Calu3 (cell line): Measurements from ENCODE around the gene SLC38A1. TPM values are rescaled to one million over a fixed set of nuclear protein-coding genes. Genes with fewer than 3 reads are reported as not detected.

Experiments used
- Bru-seq: library from RNA; stranded (reverse); fragments of 400-500 nt; gene quantifications from one replicate; lab custom pipeline; 2021; lab: Mats Ljungman, UMichigan
- BruChase-seq, 2 experiments: library from RNA; stranded (reverse); fragments of 400-500 nt; gene quantifications; one replicate each; lab custom pipeline; 2021; lab: Mats Ljungman, UMichigan
- BruUV-seq: library from RNA; stranded (reverse); fragments of 400-500 nt; replicated peaks from 2 replicates; lab custom pipeline; 2021; lab: Mats Ljungman, UMichigan
- CTCF ChIA-PET: fragments of 300-600 bp; sonication (Branson Sonifier 250); formaldehyde crosslinking; loops from one replicate; lab custom pipeline; 2022; ENCODE audit warnings: antibody characterized with exemption; lab: Charles Lee
- DNase-seq: peaks from one replicate; pipeline ENCODE4 v3.0.0; 2022
- H3K27ac Mint-ChIP-seq: one replicate; pipeline ENCODE4 v1.8.0; 2022; ENCODE audit warnings: mixed read lengths; ENCODE audit not compliant: unreplicated experiment
- H3K27me3 Mint-ChIP-seq: one replicate; pipeline ENCODE4 v1.8.0; 2022; ENCODE audit warnings: mixed read lengths; ENCODE audit not compliant: unreplicated experiment
- H3K36me3 Mint-ChIP-seq: one replicate; pipeline ENCODE4 v1.8.0; 2022; ENCODE audit warnings: mild to moderate bottlenecking, moderate library complexity, mixed read lengths; ENCODE audit not compliant: insufficient read depth, unreplicated experiment
- H3K4me1 Mint-ChIP-seq: one replicate; pipeline ENCODE4 v1.8.0; 2022; ENCODE audit warnings: mild to moderate bottlenecking, low read depth, mixed read lengths; ENCODE audit not compliant: unreplicated experiment
- H3K4me3 Mint-ChIP-seq: one replicate; pipeline ENCODE4 v1.8.0; 2022; ENCODE audit warnings: mild to moderate bottlenecking, low read depth, moderate library complexity, mixed read lengths; ENCODE audit not compliant: unreplicated experiment
- H3K9me3 Mint-ChIP-seq: one replicate; pipeline ENCODE4 v1.8.0; 2022; ENCODE audit warnings: low read depth, mixed read lengths; ENCODE audit not compliant: unreplicated experiment
- intact Hi-C: fragments of 100-400 bp; cut with micrococcal nuclease; formaldehyde crosslinking; loops from one replicate; pipeline ENCODE4 v1.10.0; 2022; ENCODE audit not compliant: unreplicated experiment
- long read RNA-seq: library from polyadenylated mRNA; stranded (forward); transcript quantifications from one replicate; pipeline ENCODE4 v2.0.0, GENCODE V29; 2022
- total RNA-seq: library from RNA; stranded (reverse); gene quantifications from 2 replicates; pipeline ENCODE4 v1.2.3, GENCODE V29; 2022
- TF ChIP-seq, protein P1 (sequence below): fragments of 200-600 bp; IDR thresholded peaks from one replicate; pipeline ENCODE4 v1.8.0; 2022; ENCODE audit warnings: antibody characterized with exemption; ENCODE audit not compliant: unreplicated experiment

SLC38A1 gene
- 113 and 132 TPM in 2 replicates for total RNA-seq
- Bru-seq, nascent RNA = percentile 96 among the genes with signal in this experiment
- percentile 97 among the genes with signal in this experiment for BruChase-seq, experiment 1, labeled RNA remaining after a 6-hour chase
- percentile 95 among the genes with signal in this experiment for BruChase-seq, experiment 2, labeled RNA remaining after a 2-hour chase
- long read RNA-seq, full-length matches to known transcripts = 33 of 61 reads
- long read RNA-seq, partial matches to known transcripts = 3 of 61 reads
- long read RNA-seq, other reads (novel, unspliced or antisense) = 25 of 61 reads

DNA sequence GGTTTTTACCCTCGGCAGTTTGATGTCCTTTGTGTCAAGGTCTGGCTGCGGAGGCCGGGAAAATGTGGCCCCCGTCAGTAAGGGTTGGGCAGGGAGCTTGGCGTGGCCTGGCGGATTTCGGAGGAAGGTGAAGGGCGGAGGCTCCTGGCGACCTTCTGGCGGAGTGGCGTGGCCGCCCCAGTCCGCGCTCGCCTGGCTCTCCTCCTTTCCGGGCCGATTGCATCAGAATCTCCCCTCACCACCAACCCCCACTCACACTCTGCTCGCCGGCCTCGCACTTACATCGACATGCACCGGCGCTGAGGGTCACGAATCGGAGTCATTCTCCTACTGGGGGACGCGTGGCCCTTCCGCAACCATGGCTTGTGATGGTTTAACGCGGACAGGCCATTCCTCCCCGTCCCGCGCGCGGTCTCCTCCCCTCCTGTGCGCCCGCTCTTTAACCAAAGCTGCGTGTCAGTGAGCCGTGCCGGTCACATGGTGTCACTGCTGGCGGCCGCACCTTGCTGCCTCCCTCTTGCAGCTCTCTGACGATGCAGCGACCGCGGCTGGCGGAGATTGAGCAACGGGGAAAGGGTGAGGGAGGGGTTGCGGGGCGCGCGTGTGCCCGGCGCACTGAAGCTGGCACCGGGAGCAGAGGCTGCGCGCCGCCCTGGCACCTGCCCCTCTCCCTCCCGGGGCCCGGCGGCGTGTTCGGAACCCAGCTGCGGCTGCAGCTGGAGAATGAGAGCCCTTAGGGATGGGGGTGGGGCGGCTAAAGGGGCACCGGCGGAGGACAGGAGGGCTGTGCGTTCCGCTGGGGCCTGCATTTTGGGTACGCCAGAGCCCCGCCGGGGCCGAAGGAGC lies at the start of gene SLC38A1:
SLC38A1 (minus strand) TSS at position 461 of the 846 bp plus-strand sequence. CDS start 29,243 bp downstream, outside the sequence.
- peaks cover 2% of the 10 kb centered on the region for H3K4me1 Mint-ChIP-seq
- TF ChIP-seq, protein P1, sequence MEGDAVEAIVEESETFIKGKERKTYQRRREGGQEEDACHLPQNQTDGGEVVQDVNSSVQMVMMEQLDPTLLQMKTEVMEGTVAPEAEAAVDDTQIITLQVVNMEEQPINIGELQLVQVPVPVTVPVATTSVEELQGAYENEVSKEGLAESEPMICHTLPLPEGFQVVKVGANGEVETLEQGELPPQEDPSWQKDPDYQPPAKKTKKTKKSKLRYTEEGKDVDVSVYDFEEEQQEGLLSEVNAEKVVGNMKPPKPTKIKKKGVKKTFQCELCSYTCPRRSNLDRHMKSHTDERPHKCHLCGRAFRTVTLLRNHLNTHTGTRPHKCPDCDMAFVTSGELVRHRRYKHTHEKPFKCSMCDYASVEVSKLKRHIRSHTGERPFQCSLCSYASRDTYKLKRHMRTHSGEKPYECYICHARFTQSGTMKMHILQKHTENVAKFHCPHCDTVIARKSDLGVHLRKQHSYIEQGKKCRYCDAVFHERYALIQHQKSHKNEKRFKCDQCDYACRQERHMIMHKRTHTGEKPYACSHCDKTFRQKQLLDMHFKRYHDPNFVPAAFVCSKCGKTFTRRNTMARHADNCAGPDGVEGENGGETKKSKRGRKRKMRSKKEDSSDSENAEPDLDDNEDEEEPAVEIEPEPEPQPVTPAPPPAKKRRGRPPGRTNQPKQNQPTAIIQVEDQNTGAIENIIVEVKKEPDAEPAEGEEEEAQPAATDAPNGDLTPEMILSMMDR = no peak
- no peaks in the 10 kb centered on the region for H3K36me3 Mint-ChIP-seq
- no TSS peak for BruUV-seq
- intact Hi-C loops = loop anchor here (10.0 kb wide), 1 partner anchor 194 kb away; no protein-coding TSS in a partner anchor
- DNase-seq = peak; percentile 82
- no peaks in the 10 kb centered on the region for H3K27me3 Mint-ChIP-seq
- CTCF ChIA-PET = interaction anchor here (0.6 to 1.5 kb wide), 3 partner anchors 144 to 670 kb away, joined by 4 to 6 read pairs (median 6); partner anchors contain the start of gene SCAF11
- no peaks in the 10 kb centered on the region for H3K9me3 Mint-ChIP-seq
- no peak within 1 kb of the TSS for H3K27ac Mint-ChIP-seq
- H3K4me3 Mint-ChIP-seq = no peak within 1 kb of the TSS

DNA sequence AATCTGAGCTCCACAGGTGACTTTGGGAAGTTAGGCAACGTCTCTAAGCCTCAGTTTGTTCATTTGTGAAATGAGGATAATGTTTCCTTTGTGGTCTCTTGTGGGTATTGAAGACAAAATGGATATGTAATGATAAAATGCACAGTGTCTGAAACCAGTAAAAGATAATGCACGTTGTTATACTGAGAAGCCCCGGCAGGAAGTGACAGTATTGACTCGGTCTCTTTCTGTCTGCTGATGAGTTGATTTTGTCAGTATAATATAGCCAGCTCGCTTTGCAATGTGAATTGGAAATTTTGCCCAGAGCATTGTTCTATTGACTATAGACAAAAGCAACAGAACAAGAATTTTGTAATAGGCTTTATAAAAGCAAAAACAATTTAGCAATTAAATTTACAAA lies 49.2 kb upstream of the SLC38A1 start:
- Mint-ChIP-seq H3K4me1 (no peaks in the 10 kb centered on the region), H3K9me3 (no peaks in the 10 kb centered on the region), H3K36me3 (no peaks in the 10 kb centered on the region), H3K27me3 (no peaks in the 10 kb centered on the region), H3K4me3 (no peak overlapping the region), H3K27ac (no peak overlapping the region)
- CTCF ChIA-PET = no interaction called here
- no TSS peak for BruUV-seq
- TF ChIP-seq, protein P1 = no peak
- intact Hi-C loops = no loop called here
- DNase-seq = no peak

DNA sequence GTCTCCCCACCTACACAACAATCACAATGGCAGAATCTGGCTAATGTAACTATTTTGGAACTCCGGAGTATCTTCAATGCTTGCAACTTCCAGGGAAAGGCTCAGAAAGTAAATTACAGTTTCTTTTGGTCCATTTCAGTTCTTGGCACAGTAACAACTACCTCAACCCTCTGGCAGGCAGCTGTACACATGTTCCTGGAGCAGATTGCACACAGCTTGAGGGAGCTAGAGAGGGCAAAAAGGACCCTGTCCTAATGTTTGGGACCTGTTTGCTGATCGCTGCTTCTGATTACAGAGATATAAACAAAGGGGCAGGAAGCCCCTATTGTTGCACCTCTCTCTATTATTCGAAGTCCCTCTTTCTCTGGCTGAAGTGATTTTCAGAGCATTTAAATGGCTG lies 35.2 kb upstream of the SLC38A1 start:
- CTCF ChIA-PET = no interaction called here
- Mint-ChIP-seq H3K4me3 (no peak overlapping the region), H3K27ac (no peak overlapping the region), H3K9me3 (no peaks in the 10 kb centered on the region), H3K36me3 (no peaks in the 10 kb centered on the region), H3K27me3 (no peaks in the 10 kb centered on the region), H3K4me1 (no peaks in the 10 kb centered on the region)
- BruUV-seq = no TSS peak
- no peak for DNase-seq
- TF ChIP-seq, protein P1 = no peak
- intact Hi-C loops = no loop called here

DNA sequence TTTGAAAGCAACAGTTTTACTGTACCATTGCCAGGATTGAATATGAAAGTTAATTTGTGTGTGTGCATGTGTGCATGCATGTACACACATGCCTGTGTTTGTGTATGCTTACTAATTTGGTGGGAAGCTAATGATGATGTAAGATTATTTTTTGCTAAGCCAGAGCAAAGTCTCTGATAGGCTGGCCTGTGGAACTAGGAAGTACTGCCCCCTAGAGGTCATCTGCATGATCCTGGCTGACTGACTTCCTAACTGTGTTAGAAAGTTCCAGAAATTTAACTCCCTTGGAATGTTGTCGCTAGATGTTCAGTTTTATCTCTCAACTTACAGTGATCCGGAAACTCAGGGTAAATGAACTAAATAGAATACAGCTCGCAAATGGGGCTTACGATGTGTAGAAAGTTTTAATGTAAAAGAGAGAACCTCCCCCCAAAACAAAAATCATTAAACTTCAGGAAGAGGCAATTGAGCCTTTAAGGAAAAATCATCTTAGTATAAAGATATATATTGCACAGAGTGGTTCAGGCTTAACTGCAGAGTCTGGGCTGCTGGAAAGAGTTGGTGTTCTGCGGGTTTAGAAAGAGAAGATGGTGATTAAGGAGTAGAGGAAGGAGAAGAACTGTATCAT lies 34.3 kb upstream of the SLC38A1 start:
- Mint-ChIP-seq H3K27me3 (no peaks in the 10 kb centered on the region), H3K36me3 (no peaks in the 10 kb centered on the region), H3K27ac (no peak overlapping the region), H3K9me3 (no peaks in the 10 kb centered on the region), H3K4me1 (no peaks in the 10 kb centered on the region), H3K4me3 (no peak overlapping the region)
- no TSS peak for BruUV-seq
- intact Hi-C loops = no loop called here
- CTCF ChIA-PET = no interaction called here
- peak; percentile 16 for DNase-seq
- TF ChIP-seq, protein P1 = peak; percentile 26
